Measurements from ENCODE around the gene HCK.

Gene HCK

GRCh38 chr20:32019156-32019510 lies 32.9 kb upstream of the HCK start:
- peak overlapping the region; percentile 58; the same call in 1 of the 2 replicates for H3K27ac ChIP-seq
- peak; percentile 39 for TF ChIP-seq CTCF (conservative IDR thresholded peaks at IDR 0.05)
- TF ChIP-seq ZFX (IDR thresholded peaks at IDR 0.05): no peak

GRCh38 chr20:32019563-32020463 lies 32.2 kb upstream of the HCK start:
- no peak overlapping the region for H3K27ac ChIP-seq
- TF ChIP-seq ZFX (IDR thresholded peaks at IDR 0.05): no peak
- no peak for TF ChIP-seq CTCF (conservative IDR thresholded peaks at IDR 0.05)

GRCh38 chr20:32021091-32021490 lies 31.0 kb upstream of the HCK start:
- H3K27ac ChIP-seq: no peak overlapping the region
- no peak for TF ChIP-seq CTCF (conservative IDR thresholded peaks at IDR 0.05)
- no peak for TF ChIP-seq ZFX (IDR thresholded peaks at IDR 0.05)

- no peak overlapping the region for H3K27ac ChIP-seq
- TF ChIP-seq ZFX (IDR thresholded peaks at IDR 0.05): no peak
- no peak for TF ChIP-seq CTCF (conservative IDR thresholded peaks at IDR 0.05)
These were observed 27.3 kb upstream of the HCK start for GRCh38 chr20:32024683-32025295.

- TF ChIP-seq ZFX (IDR thresholded peaks at IDR 0.05) (no peak), CTCF (conservative IDR thresholded peaks at IDR 0.05) (no peak)
- no peak overlapping the region for H3K27ac ChIP-seq
These were observed 24.4 kb upstream of the HCK start for GRCh38 chr20:32027643-32028042.

GRCh38 chr20:32028647-32029372 lies 23.2 kb upstream of the HCK start:
- no peak for TF ChIP-seq ZFX (IDR thresholded peaks at IDR 0.05)
- TF ChIP-seq CTCF (conservative IDR thresholded peaks at IDR 0.05): no peak
- H3K27ac ChIP-seq: no peak overlapping the region

GRCh38 chr20:32029561-32029960 lies 22.5 kb upstream of the HCK start:
- TF ChIP-seq ZFX (IDR thresholded peaks at IDR 0.05): no peak
- no peak for TF ChIP-seq CTCF (conservative IDR thresholded peaks at IDR 0.05)
- no peak overlapping the region for H3K27ac ChIP-seq

Data from C4-2B (cell line).